Stimulated activated naive B cell treated with anti-CD40 and anti-IgM and Interleukin-4, amounts not matched to agents 10 μg/mL and 1 μg/mL and 100 μg/mL, for 72 hours (primary cell): Measurements from ENCODE around the gene CHRM4.
A peak's percentile ranks its signal among the peaks of the same experiment; 100 is the strongest.

Experiments used
- ATAC-seq, 2 donors: fragments of 150-1000 bp; cut with Tn5 transposase; replicated peaks; 2 replicates each; pipeline ENCODE4 v1.10.0; 2021; ENCODE audit warnings: moderate library complexity in 1 of 2
- DNase-seq: peaks from one replicate; pipeline ENCODE4 v3.0.0; 2021
- H3K27ac Mint-ChIP-seq: one replicate; pipeline ENCODE4 v1.8.0; 2022; ENCODE audit warnings: mild to moderate bottlenecking, mixed read lengths
- H3K27me3 Mint-ChIP-seq, 2 donors: one replicate each; pipeline ENCODE4 v1.8.0; 2022; ENCODE audit warnings: mixed read lengths in 2 of 2
- H3K36me3 Mint-ChIP-seq, 2 donors: one replicate each; pipeline ENCODE4 v1.8.0; 2022; ENCODE audit warnings: mixed read lengths in 2 of 2, mild to moderate bottlenecking in 1 of 2
- H3K4me1 Mint-ChIP-seq, 2 donors: one replicate each; pipeline ENCODE4 v1.8.0; 2022; ENCODE audit warnings: mixed read lengths in 2 of 2, mild to moderate bottlenecking in 1 of 2
- H3K4me3 Mint-ChIP-seq, 2 donors: one replicate each; pipeline ENCODE4 v1.8.0; 2022; ENCODE audit warnings: mild to moderate bottlenecking in 2 of 2, mixed read lengths in 2 of 2, moderate library complexity in 1 of 2
- H3K9me3 Mint-ChIP-seq, 2 donors: one replicate each; pipeline ENCODE4 v1.8.0; 2022; ENCODE audit warnings: mixed read lengths in 2 of 2, mild to moderate bottlenecking in 1 of 2

Gene CHRM4

DNA sequence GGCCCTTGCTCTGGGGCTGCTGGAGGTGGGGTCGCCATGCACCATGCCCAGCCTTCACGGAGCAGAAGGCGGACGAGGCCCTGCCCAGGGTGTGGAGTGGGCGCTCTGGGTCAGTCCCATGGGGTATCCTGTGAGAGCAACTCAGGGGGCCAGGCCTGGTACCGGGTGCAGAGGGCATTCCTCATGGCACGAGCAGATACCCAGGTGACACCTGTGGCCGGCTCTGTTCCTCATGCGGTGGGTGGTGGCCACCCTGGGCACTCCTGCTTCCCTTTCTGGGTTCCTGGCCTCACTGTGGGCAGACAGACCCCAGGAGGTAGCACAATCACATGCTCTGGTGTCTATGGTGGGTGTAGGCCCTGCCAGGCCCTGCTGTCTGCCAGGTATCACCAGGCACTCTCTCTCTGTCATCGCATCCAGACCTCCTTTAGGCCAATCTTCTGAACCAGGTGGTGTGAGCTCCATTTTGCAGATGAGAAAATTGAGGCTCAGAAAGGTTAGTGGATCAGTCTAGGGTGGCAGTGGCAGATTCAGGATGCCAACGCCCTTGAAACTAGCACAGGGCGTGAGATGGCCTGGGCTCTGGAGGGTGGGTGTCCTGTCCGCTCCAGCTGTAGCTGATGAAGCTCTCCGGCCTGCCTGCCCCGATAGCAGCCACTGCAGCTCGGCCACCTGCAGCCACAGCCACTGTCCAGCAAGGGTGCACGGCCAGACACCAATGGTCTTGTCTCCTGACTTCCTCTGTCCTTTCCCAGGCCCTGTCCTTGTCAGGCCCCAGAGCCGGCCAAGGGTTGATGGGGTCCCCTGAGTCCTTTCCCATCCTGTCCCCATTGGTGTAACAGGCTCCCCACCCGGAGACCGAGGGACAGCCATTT lies 29.2 kb downstream of the CHRM4 start:
- Mint-ChIP-seq H3K9me3 (no peaks in the 10 kb centered on the region), H3K4me3 (peak overlapping the region; percentile 74 to 84), H3K4me1 (peaks cover 25 to 40% of the 10 kb centered on the region in 2 donors), H3K27me3 (no peaks in the 10 kb centered on the region), H3K36me3 (peaks cover 1 to 3% of the 10 kb centered on the region in 2 donors), H3K27ac (peak overlapping the region; percentile 14)
- peak; percentile 16 to 26 for ATAC-seq
- DNase-seq, result no peak

DNA sequence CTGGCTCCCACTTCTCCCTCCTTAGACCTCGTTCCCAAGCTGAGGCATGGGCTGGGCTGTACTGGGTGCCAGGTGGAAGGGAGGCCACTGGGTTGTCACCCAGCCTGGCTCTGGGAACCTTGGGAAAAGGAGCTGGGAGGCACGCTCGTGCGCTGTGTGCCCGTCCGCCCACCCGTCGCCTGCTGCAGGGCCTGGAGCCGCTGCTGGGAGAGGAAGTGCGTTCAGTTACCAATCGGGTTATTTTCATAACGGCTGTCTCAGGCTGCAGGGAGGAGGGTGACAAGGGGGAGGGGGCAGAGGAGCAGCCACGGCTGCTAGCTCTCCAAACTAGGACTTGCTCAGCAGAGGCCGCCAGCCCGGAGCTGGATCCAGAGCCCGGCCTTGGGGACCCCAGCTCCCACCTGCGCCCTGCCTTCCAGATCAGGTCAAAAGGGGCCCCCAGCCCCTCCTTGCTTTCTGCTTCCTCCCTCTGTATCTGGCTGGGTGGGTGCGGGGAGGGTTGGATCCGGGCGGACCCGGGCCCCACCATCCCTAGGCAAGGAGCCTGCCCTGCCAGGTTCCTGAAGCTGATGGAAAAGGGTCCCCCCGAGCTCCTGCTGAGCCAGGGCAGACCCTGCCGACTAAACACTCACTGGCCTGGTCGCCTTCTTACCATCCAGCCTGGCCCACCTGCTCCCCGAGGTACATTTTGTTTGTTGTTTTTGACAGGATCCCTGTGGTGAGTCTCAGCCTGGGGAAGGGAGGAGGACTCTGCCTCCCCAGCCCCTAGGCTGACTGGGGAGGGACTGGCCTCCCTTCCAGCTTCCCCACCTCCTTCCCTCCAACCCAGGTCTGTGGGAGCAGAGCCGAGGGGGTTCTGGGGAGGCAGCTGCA lies 30.1 kb downstream of the CHRM4 start:
- H3K9me3 Mint-ChIP-seq, result no peaks in the 10 kb centered on the region
- ATAC-seq (peak; percentile 95 to 96), DNase-seq (peak; percentile 40)
- peaks cover 0 to 1% of the 10 kb centered on the region in 2 donors for H3K36me3 Mint-ChIP-seq
- H3K27ac Mint-ChIP-seq, result peak overlapping the region; percentile 84
- H3K4me3 Mint-ChIP-seq, result peak overlapping the region; percentile 74 to 84
- H3K4me1 Mint-ChIP-seq, result peaks cover 25 to 43% of the 10 kb centered on the region in 2 donors
- no peaks in the 10 kb centered on the region for H3K27me3 Mint-ChIP-seq

DNA sequence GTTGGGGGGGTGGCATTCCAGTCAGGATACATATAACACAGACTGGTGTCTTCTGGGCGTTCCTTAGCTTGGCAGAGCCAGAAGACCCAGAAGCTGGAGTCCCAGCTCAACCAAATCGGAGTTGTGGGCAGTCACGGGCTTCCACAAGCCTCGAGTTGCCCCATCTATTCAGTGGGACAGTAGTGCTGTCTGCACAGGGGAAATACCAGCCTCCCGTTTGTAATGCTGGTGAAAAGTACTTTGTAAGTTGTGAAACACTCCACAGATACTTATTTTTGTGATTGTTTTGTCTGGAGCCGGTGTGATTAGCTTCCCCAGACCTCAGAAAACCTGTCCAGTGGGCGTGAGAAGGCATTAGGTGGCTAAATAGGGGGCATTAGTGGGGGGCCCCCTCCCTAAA lies 30.7 kb downstream of the CHRM4 start:
- no peak for DNase-seq
- peak overlapping the region; percentile 84 for H3K27ac Mint-ChIP-seq
- peak overlapping the region; percentile 74 to 84 for H3K4me3 Mint-ChIP-seq
- H3K4me1 Mint-ChIP-seq, result peaks cover 27 to 43% of the 10 kb centered on the region in 2 donors
- H3K9me3 Mint-ChIP-seq, result no peaks in the 10 kb centered on the region
- ATAC-seq, result peak; percentile 26 to 42
- peaks cover 0 to 7% of the 10 kb centered on the region in 2 donors for H3K36me3 Mint-ChIP-seq
- H3K27me3 Mint-ChIP-seq, result no peaks in the 10 kb centered on the region

DNA sequence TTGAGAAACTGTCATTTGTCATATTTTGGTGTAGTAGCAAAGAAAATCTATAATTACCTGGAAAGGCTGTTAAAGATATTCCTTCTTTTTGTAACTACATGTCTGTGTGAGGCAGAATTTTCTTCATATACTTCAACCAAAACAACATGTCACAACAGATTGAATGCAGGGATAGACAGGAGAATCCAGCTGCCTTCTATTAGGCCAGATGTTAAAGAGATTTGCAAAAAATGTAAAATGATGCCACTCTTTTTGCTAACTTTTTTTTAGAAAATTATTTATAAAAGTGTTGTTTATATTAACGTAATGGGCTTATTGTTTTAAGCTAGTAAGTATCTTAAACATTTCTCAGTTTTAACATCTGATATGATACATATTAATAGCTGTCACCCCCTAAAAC lies 31.6 kb downstream of the CHRM4 start:
- peaks cover 27 to 43% of the 10 kb centered on the region in 2 donors for H3K4me1 Mint-ChIP-seq
- H3K9me3 Mint-ChIP-seq, result no peaks in the 10 kb centered on the region
- no peak overlapping the region for H3K27ac Mint-ChIP-seq
- DNase-seq (no peak), ATAC-seq (no peak)
- no peaks in the 10 kb centered on the region for H3K27me3 Mint-ChIP-seq
- H3K4me3 Mint-ChIP-seq, result no peak overlapping the region
- H3K36me3 Mint-ChIP-seq, result peaks cover 1 to 9% of the 10 kb centered on the region in 2 donors

DNA sequence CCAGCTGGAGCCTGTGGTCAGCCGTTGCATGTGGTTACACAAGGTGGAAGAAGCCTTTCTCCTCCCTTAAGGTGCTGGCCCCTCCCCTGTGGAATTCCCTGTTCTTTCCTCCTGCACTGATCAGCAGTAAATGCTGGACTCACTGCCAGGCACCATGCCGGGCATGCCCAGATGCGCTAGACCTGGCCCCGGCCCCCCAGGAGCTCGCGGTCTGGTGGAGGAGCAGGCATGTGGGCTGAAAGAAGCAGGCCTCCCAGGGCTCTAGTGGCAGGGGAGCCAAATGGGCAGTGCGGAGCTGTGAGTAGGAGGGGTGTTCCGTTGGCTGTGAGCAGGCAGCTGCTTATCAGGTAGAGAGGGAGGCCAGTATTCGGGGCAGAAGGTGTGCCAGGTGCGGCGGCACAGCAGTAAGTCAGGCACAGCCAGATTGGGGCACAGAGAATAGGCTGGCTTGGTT lies 34.1 kb downstream of the CHRM4 start:
- ATAC-seq (no peak), DNase-seq (no peak)
- Mint-ChIP-seq H3K36me3 (peaks cover 4 to 9% of the 10 kb centered on the region in 2 donors), H3K9me3 (no peaks in the 10 kb centered on the region), H3K4me3 (no peak overlapping the region), H3K27ac (no peak overlapping the region), H3K27me3 (no peaks in the 10 kb centered on the region), H3K4me1 (peaks cover 33 to 57% of the 10 kb centered on the region in 2 donors)

DNA sequence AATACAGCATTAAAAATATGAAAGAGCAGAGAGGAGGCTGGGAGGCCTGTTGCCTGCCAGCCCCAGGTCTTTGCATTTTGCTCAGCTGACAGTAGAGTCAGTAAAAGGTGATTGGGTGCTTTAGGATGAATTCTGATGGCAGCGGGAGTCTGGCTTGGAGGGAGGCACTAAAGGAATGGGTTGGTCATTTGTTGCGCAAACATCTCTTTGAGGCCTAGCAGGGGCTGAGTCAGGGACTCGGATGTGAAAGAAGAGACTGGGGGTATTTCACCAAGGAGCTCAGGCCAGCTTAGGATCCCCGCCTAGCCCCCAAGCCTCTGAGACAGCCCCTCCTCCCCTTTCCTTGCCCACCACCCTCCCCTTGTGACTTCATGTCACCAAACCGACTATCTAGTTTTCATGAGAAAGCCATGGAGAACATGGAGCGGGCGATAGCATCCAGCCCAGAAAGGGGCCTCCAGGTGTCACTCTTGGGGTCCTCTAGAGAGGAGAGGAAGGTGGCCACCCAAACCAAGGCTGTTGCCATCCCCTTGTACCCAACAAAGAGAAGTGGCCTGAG lies 34.6 kb downstream of the CHRM4 start:
- H3K4me3 Mint-ChIP-seq, result no peak overlapping the region
- ATAC-seq, result no peak
- H3K9me3 Mint-ChIP-seq, result no peaks in the 10 kb centered on the region
- peaks cover 4 to 9% of the 10 kb centered on the region in 2 donors for H3K36me3 Mint-ChIP-seq
- peaks cover 31 to 56% of the 10 kb centered on the region in 2 donors for H3K4me1 Mint-ChIP-seq
- no peak overlapping the region for H3K27ac Mint-ChIP-seq
- DNase-seq, result no peak
- H3K27me3 Mint-ChIP-seq, result no peaks in the 10 kb centered on the region

DNA sequence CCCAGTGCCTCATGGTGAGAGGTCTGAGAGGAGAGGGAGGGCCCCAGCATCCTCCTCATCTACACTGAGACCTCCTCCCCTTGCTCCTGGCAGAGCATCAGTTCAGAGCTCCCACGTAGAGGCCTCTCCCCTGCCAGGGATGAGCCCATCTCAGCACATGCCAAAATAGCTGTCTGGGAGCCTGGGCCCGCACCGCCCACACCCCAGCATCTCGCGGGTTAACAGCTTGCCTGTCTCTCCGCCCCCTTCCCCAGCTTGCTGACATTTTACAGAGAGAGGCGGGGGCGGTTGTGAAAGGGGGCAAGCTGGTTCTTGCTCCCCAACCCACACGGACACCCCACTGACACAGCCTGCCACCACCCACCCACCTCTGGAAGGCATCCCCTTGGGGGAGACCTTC lies 37.9 kb downstream of the CHRM4 start:
- ATAC-seq (no peak), DNase-seq (no peak)
- Mint-ChIP-seq H3K27ac (peak overlapping the region; percentile 31), H3K27me3 (no peaks in the 10 kb centered on the region), H3K4me3 (no peak overlapping the region), H3K9me3 (no peaks in the 10 kb centered on the region), H3K36me3 (peaks cover 4 to 9% of the 10 kb centered on the region in 2 donors), H3K4me1 (peaks cover 36 to 63% of the 10 kb centered on the region in 2 donors)

DNA sequence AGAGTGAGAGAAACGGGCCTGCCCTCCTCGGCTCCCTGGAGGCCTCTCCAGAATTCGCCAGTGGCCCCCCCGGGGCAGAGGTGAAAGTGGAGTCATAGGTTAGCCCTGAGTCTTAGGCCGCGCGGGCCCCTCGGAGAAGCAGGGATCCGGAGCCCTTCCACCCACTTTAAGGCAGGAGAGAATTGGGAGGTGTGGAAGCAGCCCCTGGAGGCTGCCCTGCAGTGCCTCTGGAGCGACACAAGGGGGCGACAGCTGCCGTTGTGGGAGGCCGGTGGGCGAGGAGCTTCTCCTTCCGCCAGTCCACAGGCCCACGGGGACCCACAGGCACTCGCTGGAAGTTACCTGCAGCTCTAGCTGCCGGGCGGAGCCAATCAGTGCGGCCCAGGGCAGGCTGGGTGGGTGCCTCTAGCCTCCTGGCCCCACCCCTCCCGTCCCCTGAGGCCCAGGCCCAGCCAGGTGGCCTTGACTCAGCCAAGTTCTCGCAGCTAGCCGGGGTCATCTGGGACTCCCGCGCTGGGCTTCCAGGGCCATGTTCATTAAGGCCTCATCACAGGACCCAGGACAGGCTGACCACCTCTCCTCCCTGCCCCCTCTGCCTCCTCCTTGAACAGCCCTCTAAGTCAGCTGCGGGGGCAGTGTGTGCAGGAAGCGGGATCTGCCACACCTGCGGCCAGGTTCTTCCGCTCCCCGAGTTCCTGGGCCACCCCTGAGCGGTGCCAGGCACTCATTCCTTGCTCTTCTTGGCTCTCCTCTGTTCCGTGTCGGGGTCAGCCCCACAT lies 39.3 kb downstream of the CHRM4 start:
- Mint-ChIP-seq H3K36me3 (peaks cover 4 to 9% of the 10 kb centered on the region in 2 donors), H3K4me3 (no peak overlapping the region), H3K4me1 (peaks cover 37 to 62% of the 10 kb centered on the region in 2 donors), H3K27me3 (no peaks in the 10 kb centered on the region), H3K27ac (peak overlapping the region; percentile 70), H3K9me3 (no peaks in the 10 kb centered on the region)
- ATAC-seq, result no peak
- no peak for DNase-seq

DNA sequence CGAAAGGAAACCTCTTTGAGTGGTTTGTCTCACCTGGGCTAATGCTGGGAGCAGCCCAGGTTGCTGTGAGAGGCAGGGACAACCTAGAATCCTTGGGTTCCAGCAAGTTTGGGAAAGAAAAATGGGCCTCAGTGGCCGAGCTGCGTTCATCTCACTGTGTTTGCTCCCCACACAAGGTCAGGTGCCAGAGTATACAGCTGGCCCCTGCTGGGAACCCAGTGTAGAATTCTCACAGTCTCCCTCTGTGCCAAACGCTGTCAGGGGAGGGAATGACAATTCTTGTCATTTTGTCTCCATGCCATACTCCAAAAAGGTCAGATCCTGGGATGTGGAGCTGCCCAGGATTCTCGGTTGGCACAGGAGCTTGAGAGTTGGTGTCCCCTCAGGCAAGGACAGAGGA lies 40.0 kb downstream of the CHRM4 start:
- Mint-ChIP-seq H3K4me3 (no peak overlapping the region), H3K4me1 (peaks cover 38 to 61% of the 10 kb centered on the region in 2 donors), H3K27me3 (no peaks in the 10 kb centered on the region), H3K27ac (peak overlapping the region; percentile 70), H3K9me3 (no peaks in the 10 kb centered on the region), H3K36me3 (peaks cover 4 to 8% of the 10 kb centered on the region in 2 donors)
- no peak for DNase-seq
- no peak for ATAC-seq

DNA sequence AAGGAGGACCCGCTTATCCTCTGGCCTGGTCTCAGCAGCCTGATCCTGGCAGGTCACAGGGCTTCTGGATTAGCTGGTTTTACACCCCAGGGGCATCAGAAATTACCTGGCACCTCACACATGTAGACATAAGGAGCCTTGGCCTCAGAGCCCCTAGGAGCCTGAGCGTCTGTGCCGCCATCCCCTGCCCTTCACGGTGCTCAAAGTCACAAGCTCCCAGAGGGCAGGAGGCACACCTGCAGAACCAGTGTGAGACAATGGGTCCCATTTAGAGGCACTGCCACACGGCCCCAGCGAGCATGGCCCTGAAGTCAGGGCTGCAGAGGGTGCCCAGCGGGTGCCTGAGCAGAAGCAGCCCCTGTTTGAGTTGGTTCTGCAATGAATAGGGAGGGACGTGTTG lies 40.4 kb downstream of the CHRM4 start:
- peaks cover 4% of the 10 kb centered on the region in 2 donors for H3K36me3 Mint-ChIP-seq
- no peaks in the 10 kb centered on the region for H3K27me3 Mint-ChIP-seq
- ATAC-seq (no peak), DNase-seq (no peak)
- no peak overlapping the region for H3K27ac Mint-ChIP-seq
- peaks cover 40 to 65% of the 10 kb centered on the region in 2 donors for H3K4me1 Mint-ChIP-seq
- no peak overlapping the region for H3K4me3 Mint-ChIP-seq
- no peaks in the 10 kb centered on the region for H3K9me3 Mint-ChIP-seq

DNA sequence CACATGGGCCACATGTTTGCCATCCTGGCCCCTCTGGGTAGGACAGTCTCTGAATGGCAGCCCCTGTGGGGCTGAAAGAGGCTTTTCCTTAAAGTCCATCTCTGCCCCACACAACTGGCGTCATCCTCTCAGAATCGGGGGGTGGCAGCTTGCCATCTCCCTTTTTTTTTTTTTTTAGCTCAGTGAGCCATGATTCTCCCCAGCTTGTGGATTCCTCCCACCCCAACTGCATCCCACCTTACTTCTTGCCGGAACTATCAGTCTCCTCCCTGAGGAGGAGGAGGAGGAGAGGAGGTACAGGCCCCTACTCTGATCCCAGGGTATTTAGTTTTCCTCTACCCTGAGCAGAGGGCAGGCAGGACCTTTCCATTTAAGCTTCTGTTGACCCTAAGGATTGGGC lies 40.9 kb downstream of the CHRM4 start:
- Mint-ChIP-seq H3K27ac (peak overlapping the region; percentile 47), H3K4me1 (peaks cover 44 to 69% of the 10 kb centered on the region in 2 donors), H3K9me3 (no peaks in the 10 kb centered on the region), H3K27me3 (peaks cover 0 to 1% of the 10 kb centered on the region in 2 donors), H3K36me3 (peaks cover 0 to 3% of the 10 kb centered on the region in 2 donors), H3K4me3 (no peak overlapping the region)
- no peak for ATAC-seq
- DNase-seq, result no peak

DNA sequence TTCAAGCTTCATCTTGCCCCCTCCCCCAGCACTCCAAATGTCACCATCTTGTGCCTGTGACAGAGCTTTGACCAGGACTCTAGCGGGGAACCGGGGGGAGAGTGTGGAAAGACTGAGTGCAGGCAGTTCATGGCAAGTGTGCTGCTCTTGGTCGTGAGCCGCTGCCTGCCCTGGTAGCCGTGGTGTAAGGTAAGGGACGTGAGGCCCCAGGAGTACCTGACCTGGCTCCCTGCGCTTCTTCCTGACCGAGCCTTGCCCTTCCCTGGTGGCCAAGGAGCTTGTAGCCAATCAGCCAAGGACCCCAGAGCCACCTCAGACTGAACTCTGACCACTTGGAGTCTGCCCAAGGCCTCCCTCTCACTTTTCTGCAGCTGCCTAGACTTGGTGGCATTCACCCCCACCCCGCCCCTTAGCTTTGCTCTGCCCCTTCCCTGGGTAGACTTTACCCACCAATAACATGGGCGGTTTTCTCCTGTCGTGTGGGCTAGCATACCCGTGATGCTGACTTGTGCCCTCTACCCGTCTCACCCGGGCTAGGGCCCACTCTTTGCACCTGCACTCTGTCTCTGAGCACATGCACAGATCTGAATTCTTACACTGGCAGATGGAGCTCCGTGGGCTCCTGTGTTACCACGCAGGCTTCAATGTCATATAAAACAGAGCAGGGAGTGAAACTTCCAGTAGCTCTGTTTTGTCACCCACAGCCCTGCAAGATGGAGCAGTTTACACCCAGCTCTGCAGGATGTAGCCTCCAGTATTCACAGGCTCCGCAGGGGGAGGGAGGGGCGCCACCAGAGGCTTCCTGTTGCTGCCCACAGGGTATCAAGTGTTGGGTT lies 42.8 kb downstream of the CHRM4 start:
- Mint-ChIP-seq H3K27ac (peak overlapping the region; percentile 82), H3K36me3 (peaks cover 0 to 2% of the 10 kb centered on the region in 2 donors), H3K27me3 (peaks cover 3 to 6% of the 10 kb centered on the region in 2 donors), H3K9me3 (no peaks in the 10 kb centered on the region), H3K4me3 (peak overlapping the region; percentile 78 to 82), H3K4me1 (peaks cover 50 to 71% of the 10 kb centered on the region in 2 donors)
- DNase-seq, result no peak
- ATAC-seq, result no peak
